Fibroblast of lung (primary cell): Measurements from ENCODE around the gene PCMTD2. TPM values are rescaled to one million over a fixed set of nuclear protein-coding genes. Genes with fewer than 3 reads are reported as not detected.

Source experiments
- DNase-seq, 2 donors: peaks; one replicate each; pipeline versions ENCODE4 v3.0.0 to v3.0.0-alpha.2; 2010; ENCODE audit warnings: low read depth in 2 of 2
- H2AFZ ChIP-seq: 2 replicates; pipeline ENCODE4 v1.5.1; 2012; ENCODE audit warnings: low read length, control low read depth, inconsistent platforms
- H3K27ac ChIP-seq: 2 replicates; pipeline ENCODE4 v1.5.1; 2011; ENCODE audit warnings: low read length, control low read depth; ENCODE audit not compliant: insufficient read depth
- H3K27me3 ChIP-seq: 2 replicates; pipeline ENCODE4 v1.5.1; 2011; ENCODE audit warnings: mild to moderate bottlenecking, low read length; ENCODE audit not compliant: control insufficient read depth, insufficient read depth
- H3K36me3 ChIP-seq: 2 replicates; pipeline ENCODE4 v1.5.1; 2011; ENCODE audit warnings: low read length; ENCODE audit not compliant: control insufficient read depth, insufficient read depth
- H3K4me1 ChIP-seq: 2 replicates; pipeline ENCODE4 v1.5.1; 2011; ENCODE audit warnings: low read length; ENCODE audit not compliant: control insufficient read depth, insufficient read depth; ENCODE audit errors: extremely low read depth
- H3K4me2 ChIP-seq: 2 replicates; pipeline ENCODE4 v1.5.1; 2011; ENCODE audit warnings: low read length, control low read depth; ENCODE audit not compliant: insufficient read depth; ENCODE audit errors: extremely low read depth
- H3K4me3 ChIP-seq, 4 experiments: fragments of 200-600 bp in 1 of 4; sonication (generic) in 1 of 4; replicated peaks in 1 of 4; 2 replicates each; pipeline ENCODE4 v1.5.1; 2011 to 2016; ENCODE audit warnings: low read length in 4 of 4, low read depth in 3 of 4, mild to moderate bottlenecking in 3 of 4, control low read depth in 2 of 4, inconsistent platforms in 1 of 4, mixed read lengths in 1 of 4; ENCODE audit not compliant: insufficient read depth in 1 of 4; ENCODE audit errors: control extremely low read depth in 1 of 4
- H3K79me2 ChIP-seq: 2 replicates; pipeline ENCODE4 v1.5.1; 2012; ENCODE audit warnings: mild to moderate bottlenecking, low read length, inconsistent platforms; ENCODE audit not compliant: control insufficient read depth, insufficient read depth
- H3K9ac ChIP-seq: 2 replicates; pipeline ENCODE4 v1.5.1; 2011; ENCODE audit warnings: mild to moderate bottlenecking, low read length, control low read depth; ENCODE audit not compliant: insufficient read depth
- H3K9me3 ChIP-seq: 2 replicates; pipeline ENCODE4 v1.5.1; 2012; ENCODE audit warnings: low read depth, low read length; ENCODE audit not compliant: control insufficient read depth, insufficient read depth
- H4K20me1 ChIP-seq: 2 replicates; pipeline ENCODE4 v1.5.1; 2011; ENCODE audit warnings: low read length; ENCODE audit not compliant: control insufficient read depth, insufficient read depth; ENCODE audit errors: extremely low read depth
- EZH2 ChIP-seq: IDR thresholded peaks from 2 replicates; pipeline ENCODE4 v1.5.1; 2012; ENCODE audit warnings: low read length, control low read depth, mild to moderate bottlenecking; ENCODE audit errors: missing control alignments
- polyA plus RNA-seq, 2 donors: library from polyadenylated mRNA; depleted of rRNA in 1 of 2; stranded (reverse) in 1 of 2; unstranded in 1 of 2; fragments of >200 nt; gene quantifications; 2 replicates each; pipeline ENCODE4 v1.2.1, GENCODE V29; 2011 to 2012; ENCODE audit warnings: missing spikeins in 1 of 2
- total RNA-seq: library from RNA; depleted of rRNA; stranded (reverse); fragments of >200 nt; gene quantifications from 2 replicates; pipeline ENCODE4 v1.2.1, GENCODE V29; 2014
- TF ChIP-seq, protein P1 (sequence below), 2 donors: IDR thresholded peaks in 1 of 2; conservative IDR thresholded peaks in 1 of 2; 1 replicate in 1 of 2; 2 replicates in 1 of 2; pipeline ENCODE4 v1.5.1; 2011 to 2012; ENCODE audit warnings: low read length in 2 of 2, control low read depth in 1 of 2, inconsistent platforms in 1 of 2, low read depth in 1 of 2, mild to moderate bottlenecking in 1 of 2

PCMTD2 gene
- total and polyA plus RNA-seq, 2 donors (not counting 1 experiment from before 2014, with no cell fraction given): 39.5 to 42.9 TPM

- H3K4me3 ChIP-seq: no peak overlapping the region
- no peak overlapping the region for H3K4me2 ChIP-seq
- no peak overlapping the region for H3K9ac ChIP-seq
- DNase-seq: no peak
- no peaks in the 10 kb centered on the region for H4K20me1 ChIP-seq
- H3K36me3 ChIP-seq: peaks cover 3% of the 10 kb centered on the region
- TF ChIP-seq, protein P1, sequence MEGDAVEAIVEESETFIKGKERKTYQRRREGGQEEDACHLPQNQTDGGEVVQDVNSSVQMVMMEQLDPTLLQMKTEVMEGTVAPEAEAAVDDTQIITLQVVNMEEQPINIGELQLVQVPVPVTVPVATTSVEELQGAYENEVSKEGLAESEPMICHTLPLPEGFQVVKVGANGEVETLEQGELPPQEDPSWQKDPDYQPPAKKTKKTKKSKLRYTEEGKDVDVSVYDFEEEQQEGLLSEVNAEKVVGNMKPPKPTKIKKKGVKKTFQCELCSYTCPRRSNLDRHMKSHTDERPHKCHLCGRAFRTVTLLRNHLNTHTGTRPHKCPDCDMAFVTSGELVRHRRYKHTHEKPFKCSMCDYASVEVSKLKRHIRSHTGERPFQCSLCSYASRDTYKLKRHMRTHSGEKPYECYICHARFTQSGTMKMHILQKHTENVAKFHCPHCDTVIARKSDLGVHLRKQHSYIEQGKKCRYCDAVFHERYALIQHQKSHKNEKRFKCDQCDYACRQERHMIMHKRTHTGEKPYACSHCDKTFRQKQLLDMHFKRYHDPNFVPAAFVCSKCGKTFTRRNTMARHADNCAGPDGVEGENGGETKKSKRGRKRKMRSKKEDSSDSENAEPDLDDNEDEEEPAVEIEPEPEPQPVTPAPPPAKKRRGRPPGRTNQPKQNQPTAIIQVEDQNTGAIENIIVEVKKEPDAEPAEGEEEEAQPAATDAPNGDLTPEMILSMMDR (conservative IDR thresholded peaks at IDR 0.05 in 1 of 2, IDR thresholded peaks at IDR 0.05 in 1 of 2; ENCODE audit: low read depth in 1 of 2, low read length in 2 of 2): no peak
- TF ChIP-seq EZH2: no peak
- H3K9me3 ChIP-seq: no peaks in the 10 kb centered on the region
- H3K4me1 ChIP-seq: no peaks in the 10 kb centered on the region
- H3K27ac ChIP-seq: no peak overlapping the region
- H3K79me2 ChIP-seq: no peaks in the 10 kb centered on the region
- no peak overlapping the region for H2AFZ ChIP-seq
- no peaks in the 10 kb centered on the region for H3K27me3 ChIP-seq
Observed at GRCh38 chr20:64266988-64267387, 11.4 kb downstream of the PCMTD2 start.

DNA sequence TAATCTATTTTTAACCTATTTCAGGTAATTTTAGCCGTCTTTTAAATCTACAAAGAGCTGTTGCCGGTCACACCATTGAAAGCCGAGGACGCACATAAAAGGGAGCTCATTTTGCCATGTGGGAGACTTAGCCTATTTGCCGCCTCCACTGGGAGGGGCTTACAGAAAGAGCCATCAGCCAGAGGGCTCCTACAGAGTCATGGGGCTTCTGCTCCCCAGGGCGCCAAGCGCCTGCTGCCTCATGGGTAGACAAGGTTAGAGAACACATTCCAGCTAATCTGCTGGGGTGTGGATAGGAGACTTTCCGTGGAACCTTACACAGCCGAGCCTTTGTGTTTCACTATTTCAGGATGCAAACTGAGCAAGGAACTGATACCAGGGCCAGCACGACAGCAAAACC is 12.6 kb downstream of the PCMTD2 start:
- peaks cover 3% of the 10 kb centered on the region for H3K36me3 ChIP-seq
- H3K4me1 ChIP-seq: no peaks in the 10 kb centered on the region
- no peaks in the 10 kb centered on the region for H4K20me1 ChIP-seq
- TF ChIP-seq, protein P1 (conservative IDR thresholded peaks at IDR 0.05 in 1 of 2, IDR thresholded peaks at IDR 0.05 in 1 of 2; ENCODE audit: low read depth in 1 of 2, low read length in 2 of 2): no peak
- TF ChIP-seq EZH2: no peak
- H3K4me3 ChIP-seq: no peak overlapping the region
- no peaks in the 10 kb centered on the region for H3K79me2 ChIP-seq
- no peak overlapping the region for H3K4me2 ChIP-seq
- H3K27me3 ChIP-seq: no peaks in the 10 kb centered on the region
- H2AFZ ChIP-seq: no peak overlapping the region
- H3K9ac ChIP-seq: no peak overlapping the region
- no peak overlapping the region for H3K27ac ChIP-seq
- no peaks in the 10 kb centered on the region for H3K9me3 ChIP-seq
- no peak for DNase-seq

GRCh38 chr20:64269604-64270411 is 14.3 kb downstream of the PCMTD2 start:
- Histone ChIP-seq H3K79me2 (no peaks in the 10 kb centered on the region), H3K27me3 (no peaks in the 10 kb centered on the region), H3K4me1 (no peaks in the 10 kb centered on the region), H3K4me2 (no peak overlapping the region), H3K4me3 (no peak overlapping the region), H2AFZ (no peak overlapping the region), H3K36me3 (peaks cover 3% of the 10 kb centered on the region), H4K20me1 (no peaks in the 10 kb centered on the region), H3K27ac (no peak overlapping the region), H3K9ac (no peak overlapping the region), H3K9me3 (no peaks in the 10 kb centered on the region)
- DNase-seq: no peak
- TF ChIP-seq, protein P1 (conservative IDR thresholded peaks at IDR 0.05 in 1 of 2, IDR thresholded peaks at IDR 0.05 in 1 of 2; ENCODE audit: low read depth in 1 of 2, low read length in 2 of 2): no peak
- no peak for TF ChIP-seq EZH2
